Activated naive CD8-positive, alpha-beta T cell treated with anti-CD3 and anti-CD28 coated beads for 36 hours (primary cell): ENCODE results near the gene SPP2. TPM values are rescaled to one million over a fixed set of nuclear protein-coding genes. Genes with fewer than 3 reads are reported as not detected.

Experiments used
- DNase-seq: peaks from one replicate; pipeline ENCODE4 v3.0.0; 2021
- H3K27ac Mint-ChIP-seq: one replicate; pipeline ENCODE4 v1.8.0; 2022; ENCODE audit warnings: mild to moderate bottlenecking, moderate library complexity, mixed read lengths
- H3K27me3 Mint-ChIP-seq: one replicate; pipeline ENCODE4 v1.8.0; 2022; ENCODE audit warnings: mild to moderate bottlenecking, mixed read lengths
- H3K36me3 Mint-ChIP-seq: one replicate; pipeline ENCODE4 v1.8.0; 2021; ENCODE audit warnings: mild to moderate bottlenecking, mixed read lengths
- H3K4me1 Mint-ChIP-seq: one replicate; pipeline ENCODE4 v1.8.0; 2021; ENCODE audit warnings: mixed read lengths
- H3K4me3 Mint-ChIP-seq: one replicate; pipeline ENCODE4 v1.8.0; 2022; ENCODE audit warnings: mild to moderate bottlenecking, moderate library complexity, mixed read lengths
- H3K9me3 Mint-ChIP-seq: one replicate; pipeline ENCODE4 v1.8.0; 2022; ENCODE audit warnings: mixed read lengths
- total RNA-seq, 2 experiments: library from RNA; stranded (reverse); gene quantifications; one replicate each; pipeline ENCODE4 v1.2.3, GENCODE V29; 2021

SPP2 gene
- total RNA-seq, 2 experiments from 2014 or later, result not detected

DNA sequence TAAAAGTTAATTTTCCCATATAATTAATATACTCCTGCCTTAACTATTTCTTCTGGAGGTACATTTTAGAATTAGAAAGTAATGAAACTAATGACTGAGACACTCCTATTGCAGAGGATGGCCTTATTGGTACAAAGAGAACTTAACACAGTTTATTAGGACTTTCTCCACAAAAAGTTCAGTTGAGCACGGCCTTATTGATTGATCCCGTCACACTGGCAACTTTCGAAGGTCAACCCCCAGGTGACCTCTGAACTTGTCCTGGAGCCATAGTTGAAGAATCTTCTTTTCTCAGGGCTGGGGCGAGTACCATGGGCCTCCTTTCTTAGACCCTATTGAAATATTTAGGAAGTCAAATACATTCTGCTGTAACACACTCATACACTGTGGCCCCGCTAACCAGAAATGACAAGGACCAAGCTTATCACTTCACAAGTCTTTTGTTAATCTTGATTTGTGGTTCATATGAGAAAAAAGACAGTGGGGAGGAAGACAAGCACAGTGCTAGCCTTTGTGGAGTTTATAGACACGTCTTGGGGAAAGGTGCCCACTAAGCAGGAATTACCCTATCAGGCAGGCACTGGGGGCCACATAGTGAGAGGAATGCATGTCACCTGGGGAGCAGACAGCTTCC lies 11.2 kb downstream of the SPP2 start:
- Mint-ChIP-seq H3K9me3 (no peaks in the 10 kb centered on the region), H3K27ac (no peak overlapping the region), H3K4me3 (no peak overlapping the region), H3K27me3 (no peaks in the 10 kb centered on the region), H3K36me3 (no peaks in the 10 kb centered on the region), H3K4me1 (no peaks in the 10 kb centered on the region)
- DNase-seq, result no peak

- Mint-ChIP-seq H3K27ac (no peak overlapping the region), H3K9me3 (peaks cover 6% of the 10 kb centered on the region), H3K36me3 (no peaks in the 10 kb centered on the region), H3K27me3 (no peaks in the 10 kb centered on the region), H3K4me3 (no peak overlapping the region), H3K4me1 (peaks cover 1% of the 10 kb centered on the region)
- no peak for DNase-seq
Observed at GRCh38 chr2:234066587-234066986, 16.1 kb downstream of the SPP2 start.

DNA sequence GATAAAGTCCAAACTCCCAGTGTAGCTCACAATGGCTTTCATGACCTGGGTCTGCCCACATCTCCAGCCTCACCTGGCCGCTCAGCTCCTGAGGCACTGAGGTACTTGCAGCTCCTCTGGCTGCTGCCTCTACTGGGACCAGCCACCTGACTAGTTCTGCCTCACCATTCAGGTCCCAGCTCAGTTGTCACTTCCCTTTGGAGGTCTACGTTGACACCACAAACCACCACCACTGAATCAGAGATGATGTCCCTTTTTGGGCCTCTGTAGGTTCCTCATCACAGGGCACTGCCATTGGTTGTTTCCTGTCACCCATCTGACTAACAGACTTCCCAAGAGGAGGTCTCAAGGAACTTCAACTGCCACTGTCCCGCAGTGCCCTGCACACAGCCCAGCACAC lies 21.2 kb downstream of the SPP2 start:
- Mint-ChIP-seq H3K27me3 (no peaks in the 10 kb centered on the region), H3K4me1 (peaks cover 13% of the 10 kb centered on the region), H3K27ac (no peak overlapping the region), H3K4me3 (no peak overlapping the region), H3K9me3 (peaks cover 6% of the 10 kb centered on the region), H3K36me3 (no peaks in the 10 kb centered on the region)
- DNase-seq, result no peak

GRCh38 chr2:234072454-234072853 lies 22.0 kb downstream of the SPP2 start:
- Mint-ChIP-seq H3K27ac (no peak overlapping the region), H3K9me3 (peaks cover 6% of the 10 kb centered on the region), H3K27me3 (no peaks in the 10 kb centered on the region), H3K36me3 (no peaks in the 10 kb centered on the region), H3K4me3 (no peak overlapping the region), H3K4me1 (peaks cover 20% of the 10 kb centered on the region)
- DNase-seq, result no peak

DNA sequence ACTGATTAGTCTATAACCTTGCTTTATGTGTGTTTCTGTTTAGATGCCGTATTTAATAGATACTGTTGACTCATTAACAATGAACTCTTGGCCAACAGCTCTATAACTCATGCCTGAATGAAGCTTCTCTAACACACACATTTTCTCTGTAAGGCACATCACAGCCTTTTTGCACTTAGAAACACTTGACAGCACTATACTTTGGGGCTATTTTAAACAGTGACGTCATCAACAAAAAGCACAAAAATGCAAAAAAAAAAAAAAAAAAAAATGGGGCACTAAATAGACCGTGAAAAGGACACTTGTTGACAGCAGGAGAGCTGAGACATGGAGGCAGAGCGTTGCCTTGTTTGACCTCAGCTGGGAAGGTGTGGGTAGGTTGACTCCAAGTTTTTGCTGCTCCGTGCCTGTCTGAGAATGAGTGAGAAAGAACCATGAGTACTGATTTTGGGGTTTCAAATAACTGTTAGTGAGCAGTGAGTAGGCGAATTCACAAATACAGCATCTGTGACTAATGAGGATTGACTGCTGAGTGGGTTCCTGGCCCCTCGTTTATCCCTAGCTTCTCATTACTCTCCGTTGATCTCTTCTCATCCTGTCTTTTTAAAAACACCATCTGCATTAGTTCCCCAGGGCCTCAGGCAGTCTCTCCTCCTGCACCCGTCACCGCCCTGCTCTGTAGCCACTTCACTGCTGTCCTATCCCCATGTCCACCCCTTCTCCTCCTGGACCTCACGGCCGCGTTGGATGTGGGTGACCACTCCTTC lies 24.4 kb downstream of the SPP2 start:
- H3K36me3 Mint-ChIP-seq, result no peaks in the 10 kb centered on the region
- H3K4me3 Mint-ChIP-seq, result no peak overlapping the region
- H3K27ac Mint-ChIP-seq, result no peak overlapping the region
- peaks cover 23% of the 10 kb centered on the region for H3K4me1 Mint-ChIP-seq
- no peak for DNase-seq
- H3K9me3 Mint-ChIP-seq, result peaks cover 1% of the 10 kb centered on the region
- H3K27me3 Mint-ChIP-seq, result no peaks in the 10 kb centered on the region

DNA sequence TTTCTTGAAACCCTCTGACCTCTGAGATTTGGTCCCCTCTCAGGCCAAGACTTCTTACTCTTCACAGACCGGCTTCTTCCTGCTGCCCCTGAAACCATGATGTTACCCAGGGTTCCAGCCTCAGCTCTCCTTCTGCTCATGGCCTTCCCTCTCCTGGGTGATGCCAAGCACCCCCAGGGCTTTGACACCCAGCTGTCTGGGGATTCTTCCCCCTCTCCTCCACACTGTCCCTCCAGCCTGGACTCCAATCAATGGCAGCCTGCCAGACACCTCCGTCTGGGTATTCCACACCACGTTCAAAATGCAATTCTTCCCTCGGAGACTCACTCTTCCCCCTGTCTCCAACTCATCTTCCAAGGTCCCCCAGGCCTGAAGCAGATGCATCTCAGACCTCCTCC lies 25.0 kb downstream of the SPP2 start:
- peaks cover 23% of the 10 kb centered on the region for H3K4me1 Mint-ChIP-seq
- H3K27me3 Mint-ChIP-seq, result no peaks in the 10 kb centered on the region
- no peak overlapping the region for H3K4me3 Mint-ChIP-seq
- DNase-seq, result no peak
- H3K9me3 Mint-ChIP-seq, result peaks cover 1% of the 10 kb centered on the region
- no peaks in the 10 kb centered on the region for H3K36me3 Mint-ChIP-seq
- H3K27ac Mint-ChIP-seq, result no peak overlapping the region

DNA sequence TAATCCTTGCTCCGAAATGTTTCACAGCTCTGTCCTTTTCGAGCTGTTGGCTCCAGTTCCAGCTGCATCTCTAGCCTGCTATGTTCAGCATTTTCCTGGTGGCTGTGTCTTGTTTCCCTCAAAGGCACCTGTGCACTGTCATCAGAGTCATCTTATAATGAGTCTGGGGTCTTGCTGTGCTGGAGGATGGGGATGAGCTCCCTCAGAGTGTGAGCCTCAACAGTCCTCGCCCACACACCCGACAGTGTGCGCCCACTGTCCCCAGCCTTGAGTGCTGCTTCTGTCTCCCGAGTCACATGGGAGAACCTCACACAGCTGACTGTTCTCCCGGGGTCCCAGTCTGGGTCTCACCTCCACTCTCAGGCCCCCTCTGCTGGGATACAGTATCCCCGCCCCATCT lies 25.4 kb downstream of the SPP2 start:
- Mint-ChIP-seq H3K36me3 (no peaks in the 10 kb centered on the region), H3K9me3 (no peaks in the 10 kb centered on the region), H3K27ac (no peak overlapping the region), H3K4me3 (no peak overlapping the region), H3K27me3 (no peaks in the 10 kb centered on the region), H3K4me1 (peaks cover 23% of the 10 kb centered on the region)
- DNase-seq, result no peak

- Mint-ChIP-seq H3K4me1 (peaks cover 23% of the 10 kb centered on the region), H3K27me3 (no peaks in the 10 kb centered on the region), H3K27ac (no peak overlapping the region)
Observed at GRCh38 chr2:234076451-234076850, 25.9 kb downstream of the SPP2 start.

GRCh38 chr2:234078129-234078528 lies 27.6 kb downstream of the SPP2 start:
- H3K9me3 Mint-ChIP-seq, result peaks cover 2% of the 10 kb centered on the region
- peaks cover 4% of the 10 kb centered on the region for H3K36me3 Mint-ChIP-seq
- DNase-seq, result no peak
- H3K4me3 Mint-ChIP-seq, result no peak overlapping the region
- H3K4me1 Mint-ChIP-seq, result peaks cover 19% of the 10 kb centered on the region
- no peaks in the 10 kb centered on the region for H3K27me3 Mint-ChIP-seq
- H3K27ac Mint-ChIP-seq, result no peak overlapping the region

More at GRCh38 chr2:234076451-234076850, 25.9 kb downstream of the SPP2 start:
- no peak overlapping the region for H3K4me3 Mint-ChIP-seq
- DNase-seq, result no peak
- H3K36me3 Mint-ChIP-seq, result peaks cover 4% of the 10 kb centered on the region
- peaks cover 2% of the 10 kb centered on the region for H3K9me3 Mint-ChIP-seq

DNA sequence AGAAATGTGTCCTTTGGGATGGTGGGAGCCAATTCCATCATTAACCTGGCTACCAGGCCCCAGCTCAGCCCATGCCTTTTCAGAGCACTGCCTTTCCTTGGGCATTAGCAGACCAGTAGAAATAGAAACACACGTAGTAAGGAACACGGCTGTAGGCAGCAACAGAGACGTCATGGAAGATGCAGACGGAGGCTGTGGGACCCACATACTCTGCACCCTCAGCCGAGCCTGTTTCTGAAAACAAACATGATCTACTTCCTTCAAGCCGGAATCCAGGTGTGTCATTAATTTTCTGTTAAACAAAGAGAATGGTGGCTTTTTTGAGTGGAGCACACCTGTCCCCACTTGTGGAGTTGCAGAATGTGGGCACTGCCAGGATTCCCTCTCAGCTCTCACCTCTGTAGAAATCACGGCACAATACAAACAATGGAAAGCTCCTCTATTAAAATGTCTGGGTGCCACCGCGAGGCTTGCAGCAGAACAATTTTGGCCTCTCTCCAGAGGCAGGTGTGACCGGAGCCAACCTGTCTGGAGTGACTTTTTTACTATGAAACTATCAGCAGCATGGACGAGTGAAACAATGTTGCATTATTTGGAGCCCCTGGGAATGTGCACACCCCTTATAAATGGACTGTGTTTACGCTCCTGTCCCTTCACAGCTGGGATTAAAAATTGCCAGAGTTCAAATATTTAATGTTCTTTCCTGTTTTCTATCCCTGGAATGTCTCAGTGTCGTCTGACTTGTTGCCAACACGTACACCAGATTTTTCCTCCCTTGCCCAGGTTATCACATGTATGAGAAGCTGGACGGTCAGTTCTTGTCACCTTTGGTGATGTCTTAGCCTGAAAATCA lies 31.7 kb downstream of the SPP2 start:
- H3K9me3 Mint-ChIP-seq, result peaks cover 3% of the 10 kb centered on the region
- no peaks in the 10 kb centered on the region for H3K27me3 Mint-ChIP-seq
- no peak for DNase-seq
- peaks cover 4% of the 10 kb centered on the region for H3K36me3 Mint-ChIP-seq
- H3K4me3 Mint-ChIP-seq, result no peak overlapping the region
- peaks cover 8% of the 10 kb centered on the region for H3K4me1 Mint-ChIP-seq
- H3K27ac Mint-ChIP-seq, result no peak overlapping the region

- H3K27me3 Mint-ChIP-seq, result no peaks in the 10 kb centered on the region
- H3K36me3 Mint-ChIP-seq, result peaks cover 4% of the 10 kb centered on the region
- peaks cover 11% of the 10 kb centered on the region for H3K9me3 Mint-ChIP-seq
- DNase-seq, result no peak
- H3K4me1 Mint-ChIP-seq, result peaks cover 3% of the 10 kb centered on the region
- no peak overlapping the region for H3K27ac Mint-ChIP-seq
- H3K4me3 Mint-ChIP-seq, result no peak overlapping the region
Observed at GRCh38 chr2:234083572-234084348, 33.3 kb downstream of the SPP2 start.

DNA sequence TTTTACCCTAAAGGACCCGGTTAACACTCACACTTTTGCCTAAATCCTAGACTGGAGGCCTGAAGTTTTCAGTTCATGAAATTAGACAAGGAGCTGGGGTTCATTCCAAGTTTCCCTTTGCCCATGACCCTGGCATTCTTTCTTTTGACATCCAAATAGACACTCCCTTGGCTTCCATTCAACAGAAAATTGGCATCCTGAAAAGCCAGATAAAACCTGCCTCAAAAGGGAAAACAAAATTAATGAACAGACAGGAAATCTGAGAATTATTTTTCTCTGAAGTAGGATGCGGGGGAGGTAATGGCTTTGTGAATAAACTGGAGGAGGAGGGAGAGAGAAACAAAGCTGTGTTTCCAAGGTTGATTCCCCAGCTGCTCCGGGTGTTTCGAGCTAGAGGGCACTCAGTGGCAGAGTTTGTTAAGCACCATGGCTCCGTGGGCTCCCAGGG lies 41.0 kb downstream of the SPP2 start:
- peaks cover 9% of the 10 kb centered on the region for H3K9me3 Mint-ChIP-seq
- H3K4me3 Mint-ChIP-seq, result no peak overlapping the region
- H3K36me3 Mint-ChIP-seq, result peaks cover 2% of the 10 kb centered on the region
- peaks cover 2% of the 10 kb centered on the region for H3K4me1 Mint-ChIP-seq
- H3K27ac Mint-ChIP-seq, result no peak overlapping the region
- DNase-seq, result no peak
- no peaks in the 10 kb centered on the region for H3K27me3 Mint-ChIP-seq

DNA sequence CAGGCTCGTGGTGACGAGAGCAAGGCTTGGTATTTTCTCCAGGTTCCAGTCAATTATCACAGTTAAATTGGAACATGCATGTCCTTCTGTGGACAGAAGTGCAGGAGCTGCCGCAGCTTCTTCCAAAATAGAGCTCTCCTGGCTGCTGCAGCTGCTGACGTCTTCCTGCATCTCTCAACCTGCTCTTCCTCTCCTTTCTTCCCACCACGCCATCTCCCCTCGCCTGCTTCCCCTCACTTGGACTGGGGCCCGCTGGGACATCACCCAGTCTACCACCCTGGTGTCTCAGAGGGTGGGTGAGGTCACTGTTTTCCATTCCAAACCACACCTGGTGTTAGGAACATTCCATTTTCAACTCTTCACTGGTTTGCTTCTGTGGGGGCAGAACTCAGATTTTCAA lies 41.4 kb downstream of the SPP2 start:
- Mint-ChIP-seq H3K27ac (no peak overlapping the region), H3K36me3 (peaks cover 2% of the 10 kb centered on the region), H3K9me3 (peaks cover 9% of the 10 kb centered on the region), H3K4me3 (no peak overlapping the region), H3K4me1 (peaks cover 2% of the 10 kb centered on the region), H3K27me3 (no peaks in the 10 kb centered on the region)
- no peak for DNase-seq

GRCh38 chr2:234092344-234092743 lies 41.8 kb downstream of the SPP2 start:
- H3K27me3 Mint-ChIP-seq, result no peaks in the 10 kb centered on the region
- H3K9me3 Mint-ChIP-seq, result peaks cover 7% of the 10 kb centered on the region
- no peak for DNase-seq
- peaks cover 2% of the 10 kb centered on the region for H3K4me1 Mint-ChIP-seq
- H3K27ac Mint-ChIP-seq, result no peak overlapping the region
- no peak overlapping the region for H3K4me3 Mint-ChIP-seq
- H3K36me3 Mint-ChIP-seq, result peaks cover 2% of the 10 kb centered on the region
